SK-N-SH (cell line): Measurements from ENCODE around the gene CCDC187.

Source experiments
- CTCF ChIP-seq: fragments of 200-600 bp; sonication (generic); IDR thresholded peaks from 2 replicates; pipeline ENCODE4 v1.6.1; 2017; ENCODE audit warnings: antibody characterized with exemption, mild to moderate bottlenecking, moderate library complexity
- EZH2phosphoT487 ChIP-seq: fragments of 200-600 bp; sonication (generic); IDR thresholded peaks from 2 replicates; pipeline ENCODE4 v1.6.1; 2017; ENCODE audit warnings: low read depth, mixed run types, mild to moderate bottlenecking, antibody characterized with exemption, moderate library complexity, borderline replicate concordance
- FOXJ3 ChIP-seq: sonication (generic); formaldehyde crosslinking; IDR thresholded peaks from 2 replicates; pipeline ENCODE4 v1.5.1; 2020; ENCODE audit warnings: mild to moderate bottlenecking, missing genetic modification reagents
- RAD21 ChIP-seq: IDR thresholded peaks from 2 replicates; pipeline ENCODE4 v1.6.1; 2012; ENCODE audit warnings: mild to moderate bottlenecking, low read length
- REST ChIP-seq: IDR thresholded peaks from 2 replicates; pipeline ENCODE4 v1.6.1; 2012; ENCODE audit warnings: mild to moderate bottlenecking, low read depth, low read length, moderate library complexity
- SMC3 ChIP-seq: IDR thresholded peaks from 2 replicates; pipeline ENCODE4 v1.6.1; 2012; ENCODE audit warnings: low read depth, low read length, improper control_type of control experiment

- TF ChIP-seq FOXJ3 (CRISPR knock-in tag): no peak
- TF ChIP-seq EZH2phosphoT487: no peak
- TF ChIP-seq REST: no peak
- no peak for TF ChIP-seq RAD21
- TF ChIP-seq CTCF: no peak
- TF ChIP-seq SMC3: no peak
Observed at GRCh38 chr9:136325358-136325757, 21.5 kb upstream of the CCDC187 start.
